OCI-LY1 (cell line): ENCODE measurements around the gene C18orf63.

Source experiments
- H2AFZ ChIP-seq: fragments of 200-600 bp; sonication (generic), shearing (Covaris generic); 2 replicates; pipeline ENCODE4 v1.6.0; 2014; ENCODE audit warnings: antibody characterized with exemption, mild to moderate bottlenecking, low read length
- H3F3A ChIP-seq: fragments of 200-600 bp; sonication (generic), shearing (Covaris generic); 2 replicates; pipeline ENCODE4 v1.6.0; 2014; ENCODE audit warnings: mild to moderate bottlenecking, antibody characterized with exemption, low read length, moderate library complexity; ENCODE audit not compliant: insufficient read depth
- H3K27ac ChIP-seq: fragments of 200-600 bp; sonication (generic); 2 replicates; pipeline ENCODE4 v1.5.1; 2014; ENCODE audit warnings: low read length, mixed run types, mild to moderate bottlenecking, low read depth; ENCODE audit not compliant: poor library complexity, severe bottlenecking
- H3K27me3 ChIP-seq: fragments of 200-600 bp; sonication (generic); 2 replicates; pipeline ENCODE4 v1.6.0; 2014; ENCODE audit warnings: antibody characterized with exemption, mild to moderate bottlenecking, low read length, moderate library complexity; ENCODE audit not compliant: insufficient read depth
- H3K36me3 ChIP-seq: fragments of 200-600 bp; sonication (generic); 2 replicates; pipeline ENCODE4 v1.6.1; 2014; ENCODE audit warnings: mild to moderate bottlenecking, antibody characterized with exemption, low read length, moderate library complexity, mixed read lengths; ENCODE audit not compliant: insufficient read depth
- H3K4me1 ChIP-seq: fragments of 200-600 bp; sonication (generic); 2 replicates; pipeline ENCODE4 v1.5.1; 2014; ENCODE audit warnings: mild to moderate bottlenecking, low read length, moderate library complexity; ENCODE audit not compliant: insufficient read depth, severe bottlenecking
- H3K4me2 ChIP-seq: fragments of 200-600 bp; sonication (generic), shearing (Covaris generic); 2 replicates; pipeline ENCODE4 v1.6.1; 2014; ENCODE audit warnings: low read length
- H3K4me3 ChIP-seq: fragments of 200-600 bp; sonication (generic); 2 replicates; pipeline ENCODE4 v1.5.1; 2014; ENCODE audit warnings: low read length, low read depth, mild to moderate bottlenecking, mixed read lengths; ENCODE audit not compliant: poor library complexity, severe bottlenecking
- H3K79me2 ChIP-seq: fragments of 200-600 bp; shearing (Covaris generic); 2 replicates; pipeline ENCODE4 v1.6.1; 2016; ENCODE audit warnings: mixed run types, low read length, mixed read lengths; ENCODE audit not compliant: insufficient read depth
- H3K9ac ChIP-seq: fragments of 200-600 bp; sonication (generic), shearing (Covaris generic); 2 replicates; pipeline ENCODE4 v1.6.1; 2014; ENCODE audit warnings: mild to moderate bottlenecking, low read length, mixed read lengths
- H3K9me2 ChIP-seq: fragments of 200-600 bp; sonication (generic), shearing (Covaris generic); 2 replicates; pipeline ENCODE4 v1.6.1; 2014; ENCODE audit warnings: low read depth, mild to moderate bottlenecking, low read length, mixed read lengths
- H3K9me3 ChIP-seq: fragments of 200-600 bp; shearing (Covaris generic); 2 replicates; pipeline ENCODE4 v1.6.1; 2014; ENCODE audit warnings: low read length, mixed read lengths
- H4K20me1 ChIP-seq: fragments of 200-600 bp; sonication (generic), shearing (Covaris generic); 2 replicates; pipeline ENCODE4 v1.6.0; 2016; ENCODE audit warnings: mild to moderate bottlenecking, low read length; ENCODE audit not compliant: insufficient read depth
- EZH2 ChIP-seq: fragments of 200-600 bp; sonication (generic), shearing (Covaris generic); IDR thresholded peaks from 2 replicates; pipeline ENCODE4 v1.8.0; 2017; ENCODE audit warnings: borderline replicate concordance, mixed run types, mild to moderate bottlenecking, antibody characterized with exemption, low read length, moderate library complexity, mixed read lengths
- TF ChIP-seq, protein P1 (sequence below): fragments of 200-600 bp; sonication (generic), shearing (Covaris generic); IDR thresholded peaks from 2 replicates; pipeline ENCODE4 v1.5.1; 2017; ENCODE audit warnings: mild to moderate bottlenecking, antibody characterized with exemption, low read length, moderate library complexity, mixed read lengths

The C18orf63 gene

DNA sequence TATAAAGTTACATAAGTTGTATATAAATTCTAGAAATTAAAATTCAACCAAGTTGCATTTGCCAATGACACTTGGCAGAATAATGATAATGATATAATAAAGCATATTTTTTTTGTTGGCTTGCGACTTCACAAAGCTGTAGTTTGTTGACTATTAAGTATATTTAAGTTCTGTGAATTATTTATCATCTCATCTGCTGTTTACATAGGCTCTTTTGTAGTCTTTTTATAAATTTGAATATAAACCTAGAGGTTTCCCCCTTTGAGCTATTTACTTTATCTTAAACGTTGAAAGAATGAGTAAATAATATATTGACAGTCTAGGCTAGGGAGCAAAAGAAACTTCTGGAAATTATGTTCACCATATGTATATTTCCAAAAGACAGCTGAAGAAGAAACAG is 32.9 kb downstream of the C18orf63 start:
- H3K27me3 ChIP-seq: no peaks in the 10 kb centered on the region
- H4K20me1 ChIP-seq: no peaks in the 10 kb centered on the region
- no peaks in the 10 kb centered on the region for H3K36me3 ChIP-seq
- H3K9me3 ChIP-seq: no peaks in the 10 kb centered on the region
- no peak overlapping the region for H2AFZ ChIP-seq
- H3K4me3 ChIP-seq: no peak overlapping the region
- no peak overlapping the region for H3K4me2 ChIP-seq
- no peaks in the 10 kb centered on the region for H3K9me2 ChIP-seq
- no peak overlapping the region for H3K9ac ChIP-seq
- H3K27ac ChIP-seq: no peak overlapping the region
- H3K4me1 ChIP-seq: no peaks in the 10 kb centered on the region
- H3K79me2 ChIP-seq: no peaks in the 10 kb centered on the region
- TF ChIP-seq, protein P1, sequence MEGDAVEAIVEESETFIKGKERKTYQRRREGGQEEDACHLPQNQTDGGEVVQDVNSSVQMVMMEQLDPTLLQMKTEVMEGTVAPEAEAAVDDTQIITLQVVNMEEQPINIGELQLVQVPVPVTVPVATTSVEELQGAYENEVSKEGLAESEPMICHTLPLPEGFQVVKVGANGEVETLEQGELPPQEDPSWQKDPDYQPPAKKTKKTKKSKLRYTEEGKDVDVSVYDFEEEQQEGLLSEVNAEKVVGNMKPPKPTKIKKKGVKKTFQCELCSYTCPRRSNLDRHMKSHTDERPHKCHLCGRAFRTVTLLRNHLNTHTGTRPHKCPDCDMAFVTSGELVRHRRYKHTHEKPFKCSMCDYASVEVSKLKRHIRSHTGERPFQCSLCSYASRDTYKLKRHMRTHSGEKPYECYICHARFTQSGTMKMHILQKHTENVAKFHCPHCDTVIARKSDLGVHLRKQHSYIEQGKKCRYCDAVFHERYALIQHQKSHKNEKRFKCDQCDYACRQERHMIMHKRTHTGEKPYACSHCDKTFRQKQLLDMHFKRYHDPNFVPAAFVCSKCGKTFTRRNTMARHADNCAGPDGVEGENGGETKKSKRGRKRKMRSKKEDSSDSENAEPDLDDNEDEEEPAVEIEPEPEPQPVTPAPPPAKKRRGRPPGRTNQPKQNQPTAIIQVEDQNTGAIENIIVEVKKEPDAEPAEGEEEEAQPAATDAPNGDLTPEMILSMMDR: no peak
- no peak for TF ChIP-seq EZH2
- no peaks in the 10 kb centered on the region for H3F3A ChIP-seq

DNA sequence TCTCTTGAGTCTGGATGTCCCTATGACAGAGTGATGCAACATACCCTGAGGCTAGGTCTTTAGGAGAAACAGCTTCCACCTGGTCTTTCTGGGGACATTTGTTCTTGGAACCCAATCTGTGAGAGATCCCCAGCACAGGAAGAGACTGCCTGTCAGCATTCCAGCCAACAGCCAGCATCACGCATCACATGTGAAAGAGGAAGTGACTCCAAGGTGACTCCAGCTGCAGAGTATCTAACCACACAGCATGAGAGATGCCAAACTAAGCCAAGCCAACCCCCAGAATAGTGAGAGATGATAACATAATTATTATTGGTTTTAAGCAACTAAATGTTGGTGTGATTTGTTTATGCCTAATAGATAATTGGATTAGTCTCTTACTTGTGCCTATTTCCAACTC is 35.7 kb downstream of the C18orf63 start:
- H3K79me2 ChIP-seq: no peaks in the 10 kb centered on the region
- no peak for TF ChIP-seq EZH2
- TF ChIP-seq, protein P1: no peak
- no peaks in the 10 kb centered on the region for H3F3A ChIP-seq
- H3K36me3 ChIP-seq: no peaks in the 10 kb centered on the region
- H3K27ac ChIP-seq: no peak overlapping the region
- no peaks in the 10 kb centered on the region for H3K9me3 ChIP-seq
- no peak overlapping the region for H3K9ac ChIP-seq
- H4K20me1 ChIP-seq: no peaks in the 10 kb centered on the region
- no peaks in the 10 kb centered on the region for H3K4me1 ChIP-seq
- no peak overlapping the region for H3K4me3 ChIP-seq
- H3K9me2 ChIP-seq: no peaks in the 10 kb centered on the region
- no peak overlapping the region for H2AFZ ChIP-seq
- no peaks in the 10 kb centered on the region for H3K27me3 ChIP-seq
- H3K4me2 ChIP-seq: no peak overlapping the region

DNA sequence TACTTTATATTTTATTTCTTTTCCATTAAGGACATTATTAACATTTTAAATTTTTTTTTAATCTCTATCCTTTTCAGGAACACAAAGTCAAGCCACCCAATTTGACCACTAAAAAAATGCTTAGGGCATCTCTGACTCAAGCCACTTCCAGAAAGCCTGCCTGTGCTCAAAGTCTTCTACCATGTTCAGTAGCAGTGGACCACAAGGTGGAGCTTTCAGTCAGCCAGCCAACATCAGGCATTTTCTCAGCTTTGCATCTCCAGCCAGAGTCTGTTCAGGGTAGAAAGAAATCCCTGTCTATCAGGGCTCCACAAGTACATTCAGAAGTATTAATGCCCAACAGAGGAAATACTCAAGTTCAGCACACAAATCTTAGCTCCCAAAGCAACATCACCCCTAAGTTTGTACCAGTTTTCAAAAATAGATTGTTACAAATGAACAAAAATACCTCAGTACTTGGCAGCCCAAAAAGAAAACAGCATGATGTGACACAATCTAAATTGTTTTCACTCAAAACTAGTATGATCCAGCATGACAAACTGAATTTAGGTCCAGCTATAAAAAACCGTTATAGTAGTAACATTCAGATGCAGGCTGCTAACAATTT is 37.6 kb downstream of the C18orf63 start:
- Histone ChIP-seq H3K4me3 (no peak overlapping the region), H3F3A (no peaks in the 10 kb centered on the region), H2AFZ (no peak overlapping the region), H3K79me2 (no peaks in the 10 kb centered on the region), H3K9me2 (no peaks in the 10 kb centered on the region), H3K4me2 (no peak overlapping the region), H3K27ac (no peak overlapping the region), H3K36me3 (no peaks in the 10 kb centered on the region), H3K4me1 (no peaks in the 10 kb centered on the region), H3K27me3 (no peaks in the 10 kb centered on the region), H4K20me1 (no peaks in the 10 kb centered on the region), H3K9me3 (no peaks in the 10 kb centered on the region), H3K9ac (no peak overlapping the region)
- TF ChIP-seq, protein P1: peak; percentile 65
- no peak for TF ChIP-seq EZH2
